H9 (cell line): ENCODE data around the gene OAS3. TPM values are rescaled to one million over a fixed set of nuclear protein-coding genes. Genes with fewer than 3 reads are reported as not detected.

Source experiments
- DNase-seq: peaks from one replicate; pipeline ENCODE4 v3.0.0-alpha.2; 2017
- H2AFZ ChIP-seq: one replicate; pipeline ENCODE4 v1.6.1; 2013; ENCODE audit warnings: mild to moderate bottlenecking, low read length, control low read depth, moderate library complexity
- H2AK5ac ChIP-seq: 2 replicates; pipeline ENCODE4 v1.6.1; 2013; ENCODE audit warnings: low read length, control low read depth, mixed read lengths; ENCODE audit not compliant: insufficient read length
- H2BK120ac ChIP-seq: one replicate; pipeline ENCODE4 v1.6.1; 2013; ENCODE audit warnings: low read depth, mild to moderate bottlenecking, low read length, control low read depth, inconsistent platforms; ENCODE audit not compliant: poor library complexity, severe bottlenecking
- H2BK12ac ChIP-seq: 2 replicates; pipeline ENCODE4 v1.6.1; 2013; ENCODE audit warnings: low read length, control low read depth, mixed read lengths, low read depth; ENCODE audit not compliant: insufficient read length
- H2BK15ac ChIP-seq: 2 replicates; pipeline ENCODE4 v1.6.1; 2013; ENCODE audit warnings: low read depth, low read length, control low read depth
- H2BK20ac ChIP-seq: one replicate; pipeline ENCODE4 v1.6.1; 2013; ENCODE audit warnings: low read depth, mild to moderate bottlenecking, low read length, control low read depth, inconsistent platforms; ENCODE audit not compliant: poor library complexity, severe bottlenecking
- H2BK5ac ChIP-seq: 2 replicates; pipeline ENCODE4 v1.6.1; 2013; ENCODE audit warnings: low read length, control low read depth, mixed read lengths; ENCODE audit not compliant: insufficient read length
- H3K14ac ChIP-seq: 2 replicates; pipeline ENCODE4 v1.6.1; 2013; ENCODE audit warnings: low read length, control low read depth; ENCODE audit not compliant: insufficient read depth
- H3K18ac ChIP-seq: 2 replicates; pipeline ENCODE4 v1.6.1; 2013; ENCODE audit warnings: low read depth, mild to moderate bottlenecking, mixed read lengths, low read length, control low read depth; ENCODE audit not compliant: insufficient read length
- H3K23ac ChIP-seq: 2 replicates; pipeline ENCODE4 v1.6.1; 2013; ENCODE audit warnings: low read length, control low read depth, mixed read lengths, low read depth; ENCODE audit not compliant: insufficient read length
- H3K23me2 ChIP-seq: 2 replicates; pipeline ENCODE4 v1.6.1; 2013; ENCODE audit warnings: low read depth, mild to moderate bottlenecking, mixed read lengths, low read length, control low read depth; ENCODE audit not compliant: insufficient read length, poor library complexity, severe bottlenecking
- H3K27ac ChIP-seq: 2 replicates; pipeline ENCODE4 v1.5.1; 2013; ENCODE audit warnings: low read length, control low read depth, mixed read lengths, low read depth; ENCODE audit not compliant: insufficient read length
- H3K27me3 ChIP-seq: 2 replicates; pipeline ENCODE4 v1.6.1; 2013; ENCODE audit warnings: low read length, control low read depth, inconsistent platforms; ENCODE audit not compliant: insufficient read depth
- H3K4ac ChIP-seq: 2 replicates; pipeline ENCODE4 v1.6.1; 2013; ENCODE audit warnings: low read depth, mild to moderate bottlenecking, control low read depth, inconsistent platforms, low read length, moderate library complexity
- H3K4me1 ChIP-seq: 2 replicates; pipeline ENCODE4 v1.6.1; 2013; ENCODE audit warnings: low read length, control low read depth, inconsistent platforms; ENCODE audit not compliant: insufficient read depth
- H3K4me2 ChIP-seq: 2 replicates; pipeline ENCODE4 v1.6.1; 2013; ENCODE audit warnings: low read length, control low read depth, mixed read lengths; ENCODE audit not compliant: insufficient read length, insufficient read depth
- H3K56ac ChIP-seq: 2 replicates; pipeline ENCODE4 v1.6.1; 2013; ENCODE audit warnings: low read depth, mild to moderate bottlenecking, mixed read lengths, low read length, control low read depth; ENCODE audit not compliant: insufficient read length
- H3K79me1 ChIP-seq: 2 replicates; pipeline ENCODE4 v1.6.1; 2013; ENCODE audit warnings: low read depth, mild to moderate bottlenecking, moderate library complexity, low read length, control low read depth, inconsistent platforms; ENCODE audit not compliant: insufficient read depth, poor library complexity, severe bottlenecking
- H3K79me2 ChIP-seq: 2 replicates; pipeline ENCODE4 v1.6.1; 2013; ENCODE audit warnings: low read length, control low read depth, inconsistent platforms; ENCODE audit not compliant: insufficient read depth
- H3K9ac ChIP-seq: 2 replicates; pipeline ENCODE4 v1.6.1; 2013; ENCODE audit warnings: low read length, control low read depth, mixed read lengths; ENCODE audit not compliant: insufficient read length; ENCODE audit errors: extremely low read depth
- H3K9me3 ChIP-seq: one replicate; pipeline ENCODE4 v1.6.1; 2013; ENCODE audit warnings: low read depth, low read length, inconsistent platforms; ENCODE audit not compliant: control insufficient read depth
- H3T11ph ChIP-seq: one replicate; pipeline ENCODE4 v1.6.1; 2013; ENCODE audit warnings: mild to moderate bottlenecking, low read length, control low read depth, inconsistent platforms
- H4K20me1 ChIP-seq: one replicate; pipeline ENCODE4 v1.6.1; 2013; ENCODE audit not compliant: control insufficient read depth, insufficient read length, insufficient read depth
- H4K5ac ChIP-seq: 2 replicates; pipeline ENCODE4 v1.6.1; 2013; ENCODE audit warnings: low read depth, mild to moderate bottlenecking, mixed read lengths, low read length, control low read depth; ENCODE audit not compliant: insufficient read length
- H4K8ac ChIP-seq: replicated peaks from 2 replicates; pipeline ENCODE4 v1.6.1; 2013; ENCODE audit warnings: low read length, control low read depth, mixed read lengths, low read depth; ENCODE audit not compliant: insufficient read length
- H4K91ac ChIP-seq: 2 replicates; pipeline ENCODE4 v1.6.1; 2013; ENCODE audit warnings: low read depth, mild to moderate bottlenecking, moderate library complexity, mixed read lengths, low read length, control low read depth; ENCODE audit not compliant: insufficient read length
- H3K27ac Mint-ChIP-seq, 3 experiments: 2 replicates in 2 of 3; 3 replicates in 1 of 3; pipeline ENCODE4 v1.8.0; 2020 to 2021; ENCODE audit warnings: mixed read lengths in 3 of 3, mild to moderate bottlenecking in 1 of 3, moderate library complexity in 1 of 3
- H3K27me3 Mint-ChIP-seq: 2 replicates; pipeline ENCODE4 v1.8.0; 2021; ENCODE audit warnings: low read depth, mild to moderate bottlenecking, moderate library complexity, mixed read lengths
- H3K36me3 Mint-ChIP-seq, 3 experiments: 2 replicates in 2 of 3; 3 replicates in 1 of 3; pipeline ENCODE4 v1.8.0; 2020 to 2021; ENCODE audit warnings: low read depth in 3 of 3, mixed read lengths in 3 of 3; ENCODE audit not compliant: insufficient read depth in 1 of 3
- H3K4me1 Mint-ChIP-seq, 2 experiments: 2 replicates each; pipeline ENCODE4 v1.8.0; 2020; ENCODE audit warnings: mixed read lengths in 2 of 2
- H3K4me3 Mint-ChIP-seq, 2 experiments: 2 replicates in 1 of 2; 3 replicates in 1 of 2; pipeline ENCODE4 v1.8.0; 2020 to 2021; ENCODE audit warnings: mild to moderate bottlenecking in 2 of 2, mixed read lengths in 2 of 2, moderate library complexity in 1 of 2
- H3K9me3 Mint-ChIP-seq, 2 experiments: 2 replicates in 1 of 2; 3 replicates in 1 of 2; pipeline ENCODE4 v1.8.0; 2020; ENCODE audit warnings: mild to moderate bottlenecking in 2 of 2, mixed read lengths in 2 of 2, moderate library complexity in 1 of 2
- CTCF ChIP-seq: fragments of 200-600 bp; sonication (generic); conservative IDR thresholded peaks from 3 replicates; pipeline ENCODE4 v1.8.0; 2021; ENCODE audit warnings: antibody characterized with exemption, mild to moderate bottlenecking
- WGBS: extraction: QIAGEN DNeasy Blood & Tissue Kit; methylation state at CpG from one replicate; pipeline ENCODE4 v1.1.7; 2013; ENCODE audit warnings: missing lambda C conversion rate, low lambda C conversion rate, mixed read lengths; ENCODE audit not compliant: insufficient read length; ENCODE audit errors: extremely low coverage; 5-methylcytosine and 5-hydroxymethylcytosine counted together
- total RNA-seq: library from RNA; stranded (reverse); gene quantifications from 2 replicates; pipeline ENCODE4 v1.2.1, GENCODE V29; 2021

The OAS3 gene
- total RNA-seq, 1 experiment from 2014 or later = 0.81 TPM

GRCh38 chr12:112898380-112898779, 39.9 kb upstream of the OAS3 start:
- no peak overlapping the region for H3K27ac Mint-ChIP-seq
- H3T11ph ChIP-seq = no peak overlapping the region
- no peak overlapping the region for H3K18ac ChIP-seq
- no peaks in the 10 kb centered on the region for H4K20me1 ChIP-seq
- no peaks in the 10 kb centered on the region for H3K27me3 ChIP-seq
- no peak overlapping the region for H4K8ac ChIP-seq
- no peak for TF ChIP-seq CTCF
- no peak overlapping the region for H2AFZ ChIP-seq
- no peak overlapping the region for H4K91ac ChIP-seq
- no peak overlapping the region for H3K4ac ChIP-seq
- no peak overlapping the region for H3K23ac ChIP-seq
- no peaks in the 10 kb centered on the region for H3K9me3 ChIP-seq
- H3K23me2 ChIP-seq = no peaks in the 10 kb centered on the region
- no peak overlapping the region for H3K14ac ChIP-seq
- no peak overlapping the region for H3K4me2 ChIP-seq
- H2BK5ac ChIP-seq = no peak overlapping the region
- H2BK120ac ChIP-seq = no peak overlapping the region
- H3K4me3 Mint-ChIP-seq = no peak overlapping the region; a peak in 1 of 5 replicates
- H3K79me1 ChIP-seq = no peaks in the 10 kb centered on the region
- no peak overlapping the region for H2BK15ac ChIP-seq
- no peaks in the 10 kb centered on the region for H3K4me1 ChIP-seq
- peaks cover 3 to 7% of the 10 kb centered on the region in 2 experiments; a peak in 3 of 5 replicates for H3K9me3 Mint-ChIP-seq
- no peak overlapping the region for H2BK20ac ChIP-seq
- no peak overlapping the region for H2BK12ac ChIP-seq
- no peak overlapping the region for H3K9ac ChIP-seq
- no peak overlapping the region for H3K56ac ChIP-seq
- no peaks in the 10 kb centered on the region; a peak in 2 of 7 replicates for H3K36me3 Mint-ChIP-seq
- 100% methylated on average over 1 of the region's 6 CpGs for WGBS
- no peak overlapping the region for H4K5ac ChIP-seq
- H3K27ac ChIP-seq = no peak overlapping the region
- H3K79me2 ChIP-seq = no peaks in the 10 kb centered on the region
- H3K4me1 Mint-ChIP-seq = no peaks in the 10 kb centered on the region
- no peak for DNase-seq
- H3K27me3 Mint-ChIP-seq = peaks cover 18% of the 10 kb centered on the region
- H2AK5ac ChIP-seq = no peak overlapping the region
